AG08396 (cell line): ENCODE results near the gene SATB1.
"Not testable (repeated sequence)": the region's sequence is repeated elsewhere in the genome, so short reads cannot be mapped to it uniquely, and the experiment has no call there.

Source experiments
- DNase-seq: peaks from one replicate; pipeline ENCODE4 v3.0.0; 2012; ENCODE audit warnings: low spot score, mixed read lengths

The SATB1 gene

DNA sequence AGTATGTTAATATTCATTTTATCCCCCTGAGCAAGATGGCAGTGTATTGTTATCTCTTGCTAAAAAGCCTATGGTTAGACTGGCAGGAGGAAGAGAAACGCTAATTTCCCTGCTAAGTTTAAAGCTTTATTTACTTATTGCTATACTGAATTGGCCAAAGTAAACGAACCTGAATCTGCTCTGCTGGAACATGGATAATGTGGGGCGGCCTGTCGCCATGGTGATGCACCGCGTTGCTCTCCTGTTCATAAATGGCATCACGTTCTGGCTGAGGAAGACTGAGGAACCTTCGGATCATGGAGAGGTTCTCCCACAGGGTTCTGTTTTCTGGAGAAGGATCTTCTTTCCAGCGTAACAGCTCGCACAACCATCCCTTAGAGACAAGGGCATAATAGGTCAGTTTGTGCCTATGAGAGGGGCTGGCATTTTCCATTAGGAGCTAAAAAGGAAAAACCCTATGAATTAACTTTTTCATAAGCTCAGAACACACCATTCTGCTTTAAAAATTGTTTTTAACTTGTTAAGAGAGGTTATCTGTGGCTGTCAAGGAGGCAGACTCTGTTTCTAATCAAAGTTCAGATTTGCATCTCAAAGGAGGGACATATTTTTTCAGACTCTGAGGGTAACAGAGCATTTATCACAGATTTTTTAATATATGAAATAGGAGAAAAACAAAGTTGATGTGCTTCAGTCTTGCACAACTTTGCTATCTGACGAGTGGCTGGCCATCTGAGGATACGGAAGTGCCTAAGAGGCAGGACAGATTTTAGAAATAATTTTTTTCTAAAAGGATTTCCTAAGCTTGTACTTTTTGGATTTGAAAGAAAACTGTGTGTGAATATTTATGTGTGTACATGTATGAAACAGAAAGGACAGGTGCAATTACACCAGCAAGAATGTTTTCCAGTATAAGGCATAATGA lies 73.1 kb downstream of the SATB1 start:
- no peak for DNase-seq

DNA sequence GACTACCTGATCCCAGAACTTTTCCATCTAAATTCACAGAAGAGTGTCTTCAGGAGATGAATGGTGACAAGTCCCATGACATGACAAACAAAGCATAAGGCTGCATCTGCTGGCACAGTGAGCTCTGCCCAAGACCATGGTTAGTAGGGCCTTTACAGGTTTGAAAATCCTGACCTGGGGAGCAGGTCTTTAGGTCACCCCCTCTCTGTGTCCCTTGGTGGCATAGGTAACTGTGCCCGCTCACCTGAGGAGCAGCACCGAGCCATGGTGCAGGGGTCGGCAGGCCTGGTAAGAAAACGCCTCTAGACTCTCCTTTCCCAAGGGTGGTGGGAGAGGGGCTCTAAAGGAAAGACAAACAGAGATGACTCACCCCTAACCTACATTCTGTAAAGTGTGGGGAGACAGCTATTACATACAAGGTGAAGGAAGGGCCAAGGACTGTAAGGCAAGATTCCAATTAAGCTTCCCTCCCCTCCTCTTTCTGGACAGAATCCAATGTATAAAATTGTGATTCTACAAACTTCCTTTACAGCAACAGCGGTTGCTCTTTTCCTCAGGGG lies 74.0 kb downstream of the SATB1 start:
- no peak for DNase-seq

DNA sequence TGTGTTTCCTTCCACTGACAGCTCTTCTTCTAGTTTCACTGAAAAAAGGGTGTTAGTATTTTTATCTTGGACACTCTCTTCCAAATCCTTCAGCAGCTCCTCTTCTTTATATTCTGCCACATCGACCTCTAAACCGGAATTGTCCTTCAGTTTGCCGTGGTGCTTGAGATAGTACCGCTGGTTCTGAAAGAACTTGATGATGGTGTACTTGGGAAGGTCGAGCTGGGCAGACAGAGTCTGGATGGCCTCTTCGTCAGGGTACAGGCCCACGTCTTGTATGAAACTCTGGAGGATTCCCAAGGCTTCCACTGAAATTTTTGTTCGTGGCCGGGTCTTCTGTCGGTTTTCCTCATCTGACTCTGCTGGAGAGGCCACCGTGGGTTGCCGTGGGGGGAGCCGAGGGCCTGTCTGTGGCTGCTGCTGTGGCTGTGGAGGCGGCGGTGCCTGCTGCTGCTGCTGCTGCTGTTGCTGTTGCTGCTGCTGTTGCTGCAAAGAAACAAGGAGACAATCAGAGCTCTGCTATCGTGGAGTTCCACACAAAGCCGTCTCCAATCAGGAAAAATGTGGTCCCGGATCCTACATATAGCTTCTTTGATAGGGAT lies 75.8 kb downstream of the SATB1 start:
- no peak for DNase-seq

DNA sequence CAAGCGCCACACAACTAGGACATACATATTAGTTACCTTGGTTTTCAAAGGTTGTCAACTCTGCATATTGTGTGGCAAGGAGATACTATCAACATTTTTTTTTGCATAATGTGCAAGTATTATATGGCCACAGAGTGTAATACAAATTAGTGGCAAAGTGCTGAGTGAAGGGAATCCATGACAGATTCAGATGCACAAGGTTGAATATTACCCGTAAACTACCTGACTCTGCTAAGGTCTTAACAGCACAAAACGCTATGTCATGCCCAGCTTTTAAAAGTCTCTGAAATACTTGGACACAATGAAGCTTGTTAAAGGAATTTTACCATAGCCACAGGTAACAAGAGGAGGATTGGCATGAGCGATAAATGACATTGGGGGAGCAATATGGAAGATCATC lies 79.0 kb downstream of the SATB1 start:
- DNase-seq = no peak

DNA sequence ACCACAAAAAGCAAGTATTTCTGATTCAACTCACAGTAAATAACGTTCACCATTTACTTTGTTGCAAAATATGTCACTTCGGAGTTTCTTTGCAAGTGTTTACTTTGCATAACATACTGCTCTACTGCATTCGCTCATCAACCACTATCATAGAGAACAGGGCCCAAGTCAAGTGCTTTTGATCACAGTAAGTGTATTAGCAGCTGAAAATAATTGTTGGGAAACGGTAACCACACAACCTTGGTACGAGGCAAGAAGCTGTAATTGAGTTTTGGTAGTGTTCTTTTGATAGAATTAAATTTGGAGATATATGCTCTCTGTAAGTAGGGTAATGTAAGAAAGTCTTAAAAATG lies 80.1 kb downstream of the SATB1 start:
- no peak for DNase-seq

DNA sequence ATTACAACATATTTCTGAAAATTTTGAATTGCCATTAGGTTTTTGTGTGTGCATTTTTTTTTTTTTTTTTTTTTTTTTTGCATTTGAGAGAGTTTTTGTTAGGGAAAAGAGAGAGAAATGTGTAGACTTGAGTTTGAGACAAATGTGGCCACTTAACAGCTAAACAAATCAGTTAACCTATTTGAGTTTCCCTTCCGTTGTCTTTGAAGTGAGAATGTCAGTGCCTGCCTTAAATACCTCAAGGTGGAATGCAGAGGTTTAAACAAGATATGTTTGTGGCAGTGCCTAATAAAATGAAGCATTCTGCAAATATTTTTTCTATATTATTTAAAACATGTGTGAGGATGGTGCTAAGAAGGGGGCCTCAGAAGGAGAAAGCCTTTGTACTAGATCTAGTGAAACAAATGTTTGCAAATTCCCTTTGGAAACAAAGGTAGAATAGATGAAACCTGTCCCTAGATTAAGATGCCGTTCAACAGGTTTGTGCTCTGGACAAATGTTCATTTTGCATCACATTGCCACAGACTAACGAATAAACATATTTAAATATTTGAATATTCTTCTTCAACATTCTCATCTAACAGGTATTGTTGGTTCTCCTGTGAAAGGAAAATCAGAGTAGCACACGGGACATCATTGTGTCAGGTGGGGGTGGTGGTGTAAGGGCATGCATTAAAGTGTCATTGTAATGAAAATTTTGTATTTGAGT lies 80.7 kb downstream of the SATB1 start:
- DNase-seq = no peak

DNA sequence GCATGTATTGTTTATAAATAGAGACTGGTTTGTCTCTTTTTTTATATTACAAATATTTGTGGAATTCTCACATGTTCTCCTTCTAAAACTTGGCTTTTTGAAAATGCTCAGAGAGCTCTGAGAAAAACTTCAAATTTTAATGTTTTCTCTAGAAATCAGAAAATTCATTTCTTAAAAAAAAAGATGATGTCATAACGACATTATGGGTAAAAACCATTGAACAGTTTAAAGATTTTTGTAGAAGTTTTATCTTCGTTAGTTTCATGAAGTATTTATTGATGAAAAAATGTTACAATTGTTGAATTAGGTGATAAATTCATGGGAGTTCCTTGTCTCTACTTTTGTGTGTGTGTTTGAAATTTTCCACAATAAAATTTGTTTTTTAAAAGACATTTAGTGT lies 81.3 kb downstream of the SATB1 start:
- DNase-seq = no peak

DNA sequence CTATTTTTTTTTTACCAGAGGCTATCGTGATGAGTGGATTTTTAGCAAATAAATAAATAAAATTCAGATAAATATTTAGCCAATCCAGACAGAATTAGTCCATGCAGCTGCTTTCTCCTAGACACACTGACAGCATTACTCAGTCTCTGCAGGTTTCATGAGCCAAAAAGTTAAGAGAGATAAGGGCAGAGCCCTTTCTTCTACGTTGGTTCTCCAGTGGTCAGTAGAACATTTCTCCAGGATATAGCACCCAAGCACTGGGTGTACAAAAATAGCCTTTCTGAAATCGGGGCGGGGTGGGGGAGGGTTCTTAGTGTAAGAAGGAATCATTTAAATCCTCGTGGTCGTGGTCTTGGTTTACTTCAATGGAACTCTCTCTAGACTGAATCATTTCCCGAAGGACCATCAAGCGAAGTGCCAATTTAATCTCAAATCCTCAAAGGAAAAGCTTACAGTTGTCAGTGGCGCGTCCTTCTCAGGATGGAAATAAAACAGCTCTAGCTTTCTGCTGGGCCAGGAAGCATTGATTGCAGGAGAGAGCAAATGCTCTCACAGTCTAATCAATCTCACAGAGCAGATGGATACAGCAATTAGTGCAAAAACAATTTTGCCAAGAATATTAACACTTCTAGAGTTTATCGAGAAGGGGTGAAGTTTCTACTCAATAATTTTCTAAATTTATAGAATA lies 86.2 kb downstream of the SATB1 start:
- no peak for DNase-seq

DNA sequence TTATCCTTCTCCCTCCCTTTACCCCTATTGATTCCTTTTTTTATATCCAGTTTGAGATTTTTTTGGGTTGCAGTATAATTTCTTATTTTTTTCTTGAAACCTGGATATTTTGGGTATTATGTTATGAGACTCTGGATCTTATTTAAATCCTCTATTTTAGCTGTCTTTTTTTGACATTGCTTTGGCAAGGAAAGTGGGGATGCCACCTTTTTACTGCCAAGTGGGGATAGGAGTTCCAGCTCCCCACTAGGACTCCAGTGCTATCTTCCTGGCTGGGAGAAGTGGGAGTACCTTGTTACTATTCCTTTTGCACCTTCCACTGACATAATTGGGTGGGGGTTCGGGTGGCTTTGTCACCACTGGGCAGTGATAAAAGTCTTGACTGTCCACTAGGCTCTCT lies 87.9 kb downstream of the SATB1 start:
- DNase-seq = no peak

DNA sequence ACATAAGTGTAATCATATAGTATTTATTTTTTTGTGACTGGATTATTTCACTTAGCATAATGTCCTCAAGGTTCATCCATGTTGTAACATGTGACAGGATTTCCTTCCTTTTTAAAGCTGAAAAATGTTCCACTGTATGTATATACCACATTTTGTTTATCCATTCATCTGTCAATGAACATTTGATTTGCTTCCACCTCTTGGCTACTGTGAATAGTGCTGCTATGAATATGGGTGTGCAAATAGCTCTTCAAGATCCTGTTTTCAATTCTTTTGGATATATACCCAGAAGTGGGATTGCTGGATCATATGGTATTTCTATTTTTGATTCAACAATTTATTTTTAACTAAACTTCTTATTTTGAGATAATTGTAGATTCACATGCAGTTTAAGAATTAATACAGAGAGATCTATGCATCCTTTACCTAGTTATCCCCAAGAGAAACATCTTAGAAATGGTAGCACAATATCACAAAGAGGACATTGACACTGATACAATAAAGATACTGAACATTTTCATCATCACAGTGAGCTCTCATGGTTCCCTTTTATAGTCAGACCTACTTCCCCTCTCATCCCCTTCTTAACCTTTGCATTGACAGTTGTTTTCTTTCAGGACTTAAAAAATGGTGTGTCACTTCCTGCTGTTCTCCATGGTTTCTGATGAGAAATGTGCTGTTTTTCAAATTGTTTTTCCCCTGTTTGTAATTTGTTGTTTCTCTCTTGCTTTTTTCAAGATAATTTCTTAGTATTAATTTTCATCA lies 90.1 kb downstream of the SATB1 start:
- DNase-seq = no peak

DNA sequence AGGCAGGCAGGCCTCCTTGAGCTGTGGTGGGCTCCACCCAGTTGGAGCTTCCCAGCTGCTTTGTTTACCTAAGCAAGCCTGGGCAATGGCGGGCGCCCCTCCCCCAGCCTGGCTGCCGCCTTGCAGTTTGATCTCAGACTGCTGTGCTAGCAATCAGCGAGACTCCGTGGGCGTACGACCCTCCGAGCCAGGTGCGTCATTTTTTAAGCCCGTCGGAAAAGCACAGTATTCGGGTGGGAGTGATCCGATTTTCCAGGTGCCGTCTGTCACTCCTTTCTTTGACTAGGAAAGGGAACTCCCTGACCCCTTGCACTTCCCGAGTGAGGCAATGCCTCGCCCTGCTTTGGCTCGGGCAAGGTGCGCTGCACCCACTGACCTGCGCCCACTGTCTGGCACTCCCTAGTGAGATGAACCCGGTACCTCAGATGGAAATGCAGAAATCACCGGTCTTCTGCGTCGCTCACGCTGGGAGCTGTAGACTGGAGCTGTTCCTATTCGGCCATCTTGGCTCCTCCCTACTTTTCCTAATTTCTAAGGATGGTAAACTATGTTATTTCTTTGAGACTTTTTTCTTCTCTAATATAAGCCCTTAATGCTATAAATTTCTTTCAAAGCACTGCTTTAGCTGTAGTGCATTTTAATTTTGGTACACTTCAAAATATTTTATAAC lies 94.2 kb downstream of the SATB1 start:
- not testable (repeated sequence) for DNase-seq

DNA sequence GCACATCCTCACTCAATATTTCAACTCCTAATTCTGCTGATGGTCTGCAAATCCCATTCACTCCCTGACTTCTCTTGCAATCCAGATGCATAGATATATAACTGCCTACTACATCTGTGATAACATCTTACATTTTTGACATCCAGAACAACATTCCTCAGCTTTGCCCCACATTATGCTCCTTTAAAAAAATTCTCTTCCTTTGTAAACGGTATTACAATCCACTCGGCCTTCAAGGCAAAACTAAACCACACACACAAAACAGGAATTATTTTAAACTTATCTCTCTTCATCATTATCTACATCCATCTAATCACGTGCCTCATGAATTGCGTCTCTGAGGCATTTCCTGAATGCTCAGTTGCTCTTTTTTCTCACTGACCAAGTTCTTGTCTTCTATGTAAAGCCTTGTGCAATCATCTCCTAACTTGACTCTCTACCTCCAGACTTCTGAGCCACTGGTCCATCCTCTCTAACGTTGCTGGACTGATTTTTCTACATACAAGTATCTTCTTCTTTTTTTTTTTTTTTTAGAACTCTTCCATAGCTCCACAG lies 117.0 kb downstream of the SATB1 start:
- no peak for DNase-seq

DNA sequence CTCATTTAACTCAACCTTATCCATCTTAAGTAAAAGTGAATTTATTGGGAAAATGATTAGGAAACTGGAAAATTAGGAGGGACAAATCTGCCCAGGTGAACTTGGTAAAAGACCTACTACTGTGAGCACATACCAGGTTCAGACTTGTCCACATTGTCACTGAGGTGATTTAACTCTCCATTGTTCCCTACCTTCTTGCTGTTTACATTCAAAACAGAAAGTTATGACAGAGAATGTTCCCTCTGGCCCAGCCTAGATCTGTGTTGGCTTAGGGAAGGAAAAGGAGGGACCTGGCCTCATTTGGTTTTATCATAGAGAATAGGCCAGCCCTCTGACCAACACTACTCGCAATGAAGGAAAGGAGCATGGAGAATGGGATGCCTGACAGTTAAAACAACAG lies 117.6 kb downstream of the SATB1 start:
- DNase-seq = no peak

DNA sequence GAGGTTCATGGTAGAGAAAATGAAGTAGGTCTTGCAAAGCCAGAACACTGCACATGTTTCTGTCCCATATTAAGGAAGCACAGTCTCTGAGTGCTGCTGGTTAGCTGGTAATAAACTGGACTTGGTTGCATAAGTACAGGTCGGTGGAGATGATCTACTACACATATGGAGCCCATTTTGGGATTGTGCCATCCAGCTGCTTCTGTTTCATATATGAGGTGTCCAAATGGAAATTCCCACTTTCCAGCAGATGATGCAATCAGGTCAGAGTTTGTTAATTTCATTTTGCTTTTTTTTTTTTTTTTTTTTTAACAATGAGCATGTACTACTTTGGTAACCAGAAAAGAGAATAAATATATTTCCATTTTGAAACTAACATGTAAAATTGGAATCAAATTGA lies 122.6 kb downstream of the SATB1 start:
- no peak for DNase-seq

DNA sequence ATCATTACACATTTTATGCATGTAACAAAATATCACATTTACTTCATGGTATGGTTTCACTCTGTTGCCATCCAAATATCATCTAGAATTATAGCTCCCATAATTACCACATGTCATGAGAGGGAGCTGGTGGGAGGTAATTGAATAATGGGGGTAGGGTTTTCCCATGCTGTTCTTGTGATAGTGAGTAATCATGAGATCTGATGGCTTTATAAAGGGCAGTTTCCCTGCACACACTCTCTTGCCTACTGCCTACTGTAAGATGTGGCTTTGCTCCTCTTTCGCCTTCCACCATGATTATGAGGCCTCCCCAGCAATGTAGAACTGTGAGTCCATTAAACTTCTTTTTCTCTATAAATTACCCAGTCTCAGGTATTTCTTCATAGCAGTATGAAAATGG lies 123.4 kb downstream of the SATB1 start:
- DNase-seq = no peak

DNA sequence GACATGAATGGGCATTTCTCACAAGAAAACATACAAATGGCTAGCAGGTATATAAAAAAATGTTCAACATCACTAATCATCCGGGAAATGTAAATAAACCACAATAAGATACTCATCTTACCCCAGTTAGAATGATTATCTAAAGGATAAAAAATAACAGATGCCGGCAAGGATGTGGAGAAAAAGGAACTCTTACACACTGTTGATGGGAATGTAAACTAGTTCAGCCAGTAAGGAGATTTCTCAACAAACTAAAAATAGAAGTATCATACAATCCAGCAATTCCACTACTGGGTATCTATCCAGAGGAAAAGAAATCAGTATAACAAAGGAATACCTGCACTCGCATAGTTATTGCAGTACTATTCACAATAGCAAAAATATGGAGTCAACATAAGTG lies 124.2 kb downstream of the SATB1 start:
- DNase-seq = no peak

DNA sequence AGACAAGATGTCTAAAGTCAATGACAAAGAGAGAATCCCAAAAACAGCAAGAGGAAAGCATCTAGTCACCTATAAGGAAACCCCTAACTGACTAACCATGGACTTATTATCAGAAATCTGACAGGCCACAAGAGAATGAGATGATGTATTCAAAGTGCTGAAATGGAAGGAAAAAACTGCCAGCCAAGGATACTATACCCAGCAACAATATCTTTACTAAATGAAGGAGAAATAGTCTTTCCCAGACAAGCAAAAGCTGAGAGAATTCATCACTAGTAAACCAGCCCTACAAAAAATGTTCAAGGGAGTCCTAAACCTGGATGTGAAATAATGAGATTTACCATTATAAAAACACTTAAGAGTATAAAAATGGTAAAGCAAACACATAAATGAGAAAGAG lies 128.0 kb downstream of the SATB1 start:
- DNase-seq = no peak
